Immature natural killer cell (primary cell): Measurements from ENCODE around the gene SKAP2. TPM values are rescaled to one million over a fixed set of nuclear protein-coding genes. Genes with fewer than 3 reads are reported as not detected.

ENCODE experiments used
- DNase-seq, 3 donors: peaks; one replicate each; pipeline ENCODE4 v3.0.0; 2022; ENCODE audit warnings: mixed read lengths in 1 of 3
- H3K27ac Mint-ChIP-seq, 6 donors: one replicate each; pipeline ENCODE4 v1.8.0; 2020; ENCODE audit warnings: mixed read lengths in 6 of 6, mild to moderate bottlenecking in 5 of 6, inconsistent platforms in 4 of 6, moderate library complexity in 3 of 6
- H3K27me3 Mint-ChIP-seq, 3 donors: one replicate each; pipeline ENCODE4 v1.8.0; 2020 to 2021; ENCODE audit warnings: low read depth in 3 of 3, mild to moderate bottlenecking in 3 of 3, mixed read lengths in 3 of 3, moderate library complexity in 3 of 3, inconsistent platforms in 1 of 3
- H3K36me3 Mint-ChIP-seq, 3 donors: one replicate each; pipeline ENCODE4 v1.8.0; 2020; ENCODE audit warnings: mixed read lengths in 3 of 3, inconsistent platforms in 2 of 3, mild to moderate bottlenecking in 2 of 3
- H3K4me1 Mint-ChIP-seq, 2 donors: one replicate each; pipeline ENCODE4 v1.8.0; 2020; ENCODE audit warnings: inconsistent platforms in 2 of 2, mild to moderate bottlenecking in 2 of 2, mixed read lengths in 2 of 2, moderate library complexity in 1 of 2
- H3K4me3 Mint-ChIP-seq, 5 donors: one replicate each; pipeline ENCODE4 v1.8.0; 2020; ENCODE audit warnings: mild to moderate bottlenecking in 5 of 5, mixed read lengths in 5 of 5, inconsistent platforms in 3 of 5, moderate library complexity in 3 of 5
- H3K9me3 Mint-ChIP-seq, 6 donors: one replicate each; pipeline ENCODE4 v1.8.0; 2020; ENCODE audit warnings: mild to moderate bottlenecking in 6 of 6, mixed read lengths in 6 of 6, inconsistent platforms in 4 of 6, moderate library complexity in 3 of 6
- polyA plus RNA-seq, 3 donors: library from polyadenylated mRNA; unstranded; fragments of 300-500 nt; fragmentation: Illumina TruSeq; gene quantifications; one replicate each; pipeline ENCODE4 v1.2.3, GENCODE V29; 2021

Gene SKAP2
- polyA plus RNA-seq, 3 donors from 2014 or later, result 66.9 to 115 (median 80.3) TPM

GRCh38 chr7:26673271-26673670 lies 191.1 kb downstream of the SKAP2 start:
- H3K36me3 Mint-ChIP-seq, result peaks cover 0 to 8% (median 8%) of the 10 kb centered on the region in 3 donors
- no peaks in the 10 kb centered on the region for H3K9me3 Mint-ChIP-seq
- H3K27me3 Mint-ChIP-seq, result peaks cover 0 to 2% (median 0%) of the 10 kb centered on the region in 3 donors
- peaks cover 8 to 14% of the 10 kb centered on the region in 2 donors for H3K4me1 Mint-ChIP-seq
- H3K27ac Mint-ChIP-seq, result no peak overlapping the region
- no peak overlapping the region for H3K4me3 Mint-ChIP-seq
- no peak for DNase-seq

- no peak for DNase-seq
- peaks cover 8 to 20% of the 10 kb centered on the region in 2 donors for H3K4me1 Mint-ChIP-seq
- H3K9me3 Mint-ChIP-seq, result no peaks in the 10 kb centered on the region
- no peak overlapping the region for H3K27ac Mint-ChIP-seq
- peaks cover 0 to 4% (median 0%) of the 10 kb centered on the region in 3 donors for H3K36me3 Mint-ChIP-seq
- no peaks in the 10 kb centered on the region for H3K27me3 Mint-ChIP-seq
- H3K4me3 Mint-ChIP-seq, result no peak overlapping the region
These were observed 193.5 kb downstream of the SKAP2 start for GRCh38 chr7:26670841-26671240.

- H3K27me3 Mint-ChIP-seq, result no peaks in the 10 kb centered on the region
- peaks cover 9 to 22% of the 10 kb centered on the region in 2 donors for H3K4me1 Mint-ChIP-seq
- H3K9me3 Mint-ChIP-seq, result no peaks in the 10 kb centered on the region
- H3K27ac Mint-ChIP-seq, result no peak overlapping the region
- no peak for DNase-seq
- no peak overlapping the region for H3K4me3 Mint-ChIP-seq
- no peaks in the 10 kb centered on the region for H3K36me3 Mint-ChIP-seq
These were observed 194.1 kb downstream of the SKAP2 start for GRCh38 chr7:26670290-26670689.

GRCh38 chr7:26668821-26669220 lies 195.6 kb downstream of the SKAP2 start:
- Mint-ChIP-seq H3K4me3 (no peak overlapping the region), H3K27ac (no peak overlapping the region), H3K4me1 (peaks cover 10 to 18% of the 10 kb centered on the region in 2 donors), H3K9me3 (no peaks in the 10 kb centered on the region), H3K36me3 (no peaks in the 10 kb centered on the region), H3K27me3 (no peaks in the 10 kb centered on the region)
- DNase-seq, result no peak

GRCh38 chr7:26667514-26668133 lies 196.8 kb downstream of the SKAP2 start:
- Mint-ChIP-seq H3K27ac (no peak overlapping the region), H3K9me3 (no peaks in the 10 kb centered on the region), H3K4me1 (peaks cover 8 to 18% of the 10 kb centered on the region in 2 donors), H3K27me3 (no peaks in the 10 kb centered on the region), H3K4me3 (no peak overlapping the region), H3K36me3 (no peaks in the 10 kb centered on the region)
- peak; percentile 33 to 45 (median 44) for DNase-seq

- Mint-ChIP-seq H3K36me3 (no peaks in the 10 kb centered on the region), H3K4me1 (peaks cover 8 to 18% of the 10 kb centered on the region in 2 donors), H3K27ac (peak overlapping the region in 4 of 6 donors; percentile 5 to 66 (median 36)), H3K27me3 (no peaks in the 10 kb centered on the region), H3K4me3 (peak overlapping the region; percentile 0 to 49 (median 37)), H3K9me3 (no peaks in the 10 kb centered on the region)
- DNase-seq, result peak; percentile 9 to 26 (median 25)
These were observed 199.5 kb downstream of the SKAP2 start for GRCh38 chr7:26664735-26665416.

- peaks cover 8 to 18% of the 10 kb centered on the region in 2 donors for H3K4me1 Mint-ChIP-seq
- no peaks in the 10 kb centered on the region for H3K36me3 Mint-ChIP-seq
- no peaks in the 10 kb centered on the region for H3K9me3 Mint-ChIP-seq
- no peak overlapping the region for H3K27ac Mint-ChIP-seq
- no peak overlapping the region for H3K4me3 Mint-ChIP-seq
- no peak for DNase-seq
- H3K27me3 Mint-ChIP-seq, result no peaks in the 10 kb centered on the region
These were observed 200.1 kb downstream of the SKAP2 start for GRCh38 chr7:26664274-26664673.

- H3K27me3 Mint-ChIP-seq, result no peaks in the 10 kb centered on the region
- no peak for DNase-seq
- no peak overlapping the region for H3K27ac Mint-ChIP-seq
These were observed 200.5 kb downstream of the SKAP2 start for GRCh38 chr7:26663874-26664273.

GRCh38 chr7:26662646-26663045 lies 201.7 kb downstream of the SKAP2 start:
- Mint-ChIP-seq H3K9me3 (no peaks in the 10 kb centered on the region), H3K27me3 (no peaks in the 10 kb centered on the region), H3K4me1 (peaks cover 8 to 17% of the 10 kb centered on the region in 2 donors), H3K36me3 (no peaks in the 10 kb centered on the region), H3K27ac (peak overlapping the region in 1 of 6 donors; percentile 31), H3K4me3 (no peak overlapping the region)
- DNase-seq, result no peak

More at GRCh38 chr7:26663874-26664273, 200.5 kb downstream of the SKAP2 start:
- Mint-ChIP-seq H3K36me3 (no peaks in the 10 kb centered on the region), H3K9me3 (no peaks in the 10 kb centered on the region), H3K4me1 (peaks cover 8 to 18% of the 10 kb centered on the region in 2 donors), H3K4me3 (no peak overlapping the region)

- Mint-ChIP-seq H3K4me1 (no peaks in the 10 kb centered on the region), H3K9me3 (no peaks in the 10 kb centered on the region), H3K27me3 (peaks cover 0 to 2% (median 0%) of the 10 kb centered on the region in 3 donors), H3K36me3 (no peaks in the 10 kb centered on the region), H3K4me3 (no peak overlapping the region), H3K27ac (no peak overlapping the region)
- DNase-seq, result no peak
These were observed 205.3 kb downstream of the SKAP2 start for GRCh38 chr7:26659121-26659520.

GRCh38 chr7:26658389-26659084 lies 205.9 kb downstream of the SKAP2 start:
- no peaks in the 10 kb centered on the region for H3K9me3 Mint-ChIP-seq
- H3K4me3 Mint-ChIP-seq, result no peak overlapping the region
- peaks cover 0 to 2% (median 0%) of the 10 kb centered on the region in 3 donors for H3K27me3 Mint-ChIP-seq
- H3K4me1 Mint-ChIP-seq, result no peaks in the 10 kb centered on the region
- no peak overlapping the region for H3K27ac Mint-ChIP-seq
- H3K36me3 Mint-ChIP-seq, result no peaks in the 10 kb centered on the region
- no peak for DNase-seq

GRCh38 chr7:26657686-26658388 lies 206.6 kb downstream of the SKAP2 start:
- no peak overlapping the region for H3K4me3 Mint-ChIP-seq
- no peak for DNase-seq
- H3K4me1 Mint-ChIP-seq, result no peaks in the 10 kb centered on the region
- H3K36me3 Mint-ChIP-seq, result no peaks in the 10 kb centered on the region
- H3K27me3 Mint-ChIP-seq, result peaks cover 0 to 2% (median 0%) of the 10 kb centered on the region in 3 donors
- H3K9me3 Mint-ChIP-seq, result no peaks in the 10 kb centered on the region
- H3K27ac Mint-ChIP-seq, result no peak overlapping the region

GRCh38 chr7:26657206-26657641 lies 207.2 kb downstream of the SKAP2 start:
- Mint-ChIP-seq H3K27me3 (peaks cover 0 to 2% (median 0%) of the 10 kb centered on the region in 3 donors), H3K4me3 (no peak overlapping the region), H3K27ac (no peak overlapping the region), H3K36me3 (no peaks in the 10 kb centered on the region), H3K9me3 (no peaks in the 10 kb centered on the region), H3K4me1 (no peaks in the 10 kb centered on the region)
- DNase-seq, result no peak
